HUES64 (cell line): ENCODE data around the gene PLA2G5.

Experiments
- H3K27ac ChIP-seq: 2 replicates; pipeline ENCODE4 v1.7.0; 2013; ENCODE audit warnings: low read depth, low read length, inconsistent platforms
- H3K27me3 ChIP-seq: 2 replicates; pipeline ENCODE4 v1.6.1; 2013; ENCODE audit warnings: mild to moderate bottlenecking, low read length; ENCODE audit not compliant: insufficient read depth
- H3K36me3 ChIP-seq: 2 replicates; pipeline ENCODE4 v1.6.1; 2013; ENCODE audit warnings: mild to moderate bottlenecking, low read length; ENCODE audit not compliant: insufficient read depth
- H3K4me1 ChIP-seq: 2 replicates; pipeline ENCODE4 v1.6.1; 2013; ENCODE audit warnings: mild to moderate bottlenecking, low read length, moderate library complexity; ENCODE audit not compliant: insufficient read depth
- H3K4me3 ChIP-seq: 2 replicates; pipeline ENCODE4 v1.5.1; 2013; ENCODE audit warnings: mild to moderate bottlenecking, low read length, moderate library complexity
- H3K9ac ChIP-seq: 2 replicates; pipeline ENCODE4 v1.6.1; 2013; ENCODE audit warnings: mild to moderate bottlenecking, low read depth, low read length
- H3K9me3 ChIP-seq: 2 replicates; pipeline ENCODE4 v1.6.1; 2013; ENCODE audit warnings: low read depth, low read length; ENCODE audit not compliant: insufficient read depth
- WGBS: fragments of 150-250, 120-280 bp; methylation state at CpG from one replicate; pipeline ENCODE4 v1.1.7; 2013; ENCODE audit warnings: missing lambda C conversion rate; 5-methylcytosine and 5-hydroxymethylcytosine counted together

Gene PLA2G5

GRCh38 chr1:20068722-20069121, 1.3 kb upstream of the PLA2G5 start:
- H3K4me3 ChIP-seq = no peak overlapping the region
- 94% methylated on average over 5 of the region's 7 CpGs for WGBS

GRCh38 chr1:20070357-20070756, 363 bp downstream of the PLA2G5 start:
- no peaks in the 10 kb centered on the region for H3K27me3 ChIP-seq
- H3K4me3 ChIP-seq = no peak overlapping the region
- H3K27ac ChIP-seq = no peak overlapping the region
- H3K9me3 ChIP-seq = no peaks in the 10 kb centered on the region
- no peaks in the 10 kb centered on the region for H3K4me1 ChIP-seq
- WGBS = 95% methylated on average over 10 of the region's 10 CpGs
- no peaks in the 10 kb centered on the region for H3K36me3 ChIP-seq
- no peak overlapping the region for H3K9ac ChIP-seq

More at GRCh38 chr1:20068722-20069121, 1.3 kb upstream of the PLA2G5 start:
- H3K36me3 ChIP-seq = no peaks in the 10 kb centered on the region
- H3K9me3 ChIP-seq = no peaks in the 10 kb centered on the region
- no peak overlapping the region for H3K9ac ChIP-seq
- H3K27ac ChIP-seq = no peak overlapping the region
- no peaks in the 10 kb centered on the region for H3K27me3 ChIP-seq
- no peaks in the 10 kb centered on the region for H3K4me1 ChIP-seq

GRCh38 chr1:20071416-20071815, 1.4 kb downstream of the PLA2G5 start:
- WGBS = 93% methylated on average over 6 of the region's 6 CpGs
- Histone ChIP-seq H3K9me3 (no peaks in the 10 kb centered on the region), H3K27ac (no peak overlapping the region), H3K27me3 (no peaks in the 10 kb centered on the region), H3K4me1 (no peaks in the 10 kb centered on the region), H3K4me3 (no peak overlapping the region), H3K9ac (no peak overlapping the region), H3K36me3 (no peaks in the 10 kb centered on the region)

GRCh38 chr1:20072771-20073170, 2.8 kb downstream of the PLA2G5 start:
- 87% methylated on average over 7 of the region's 7 CpGs for WGBS
- no peak overlapping the region for H3K27ac ChIP-seq
- no peaks in the 10 kb centered on the region for H3K4me1 ChIP-seq
- no peak overlapping the region for H3K9ac ChIP-seq
- no peaks in the 10 kb centered on the region for H3K36me3 ChIP-seq
- no peak overlapping the region for H3K4me3 ChIP-seq
- no peaks in the 10 kb centered on the region for H3K9me3 ChIP-seq
- no peaks in the 10 kb centered on the region for H3K27me3 ChIP-seq

GRCh38 chr1:20073256-20073655, 3.3 kb downstream of the PLA2G5 start:
- 95% methylated on average over 2 of the region's 2 CpGs for WGBS
- no peaks in the 10 kb centered on the region for H3K4me1 ChIP-seq
- no peak overlapping the region for H3K4me3 ChIP-seq
- no peaks in the 10 kb centered on the region for H3K9me3 ChIP-seq
- no peak overlapping the region for H3K27ac ChIP-seq
- H3K9ac ChIP-seq = no peak overlapping the region
- no peaks in the 10 kb centered on the region for H3K27me3 ChIP-seq
- H3K36me3 ChIP-seq = no peaks in the 10 kb centered on the region

- H3K4me1 ChIP-seq = no peaks in the 10 kb centered on the region
- H3K27ac ChIP-seq = no peak overlapping the region
- H3K9me3 ChIP-seq = no peaks in the 10 kb centered on the region
- 93% methylated on average over 11 of the region's 11 CpGs for WGBS
- no peaks in the 10 kb centered on the region for H3K27me3 ChIP-seq
- H3K36me3 ChIP-seq = no peaks in the 10 kb centered on the region
- H3K9ac ChIP-seq = no peak overlapping the region
- H3K4me3 ChIP-seq = no peak overlapping the region
These were observed 4.2 kb downstream of the PLA2G5 start for GRCh38 chr1:20074055-20074724.

- no peaks in the 10 kb centered on the region for H3K27me3 ChIP-seq
- H3K9ac ChIP-seq = no peak overlapping the region
- no peak overlapping the region for H3K27ac ChIP-seq
- H3K4me1 ChIP-seq = no peaks in the 10 kb centered on the region
- WGBS = 93% methylated on average over 8 of the region's 8 CpGs
- H3K9me3 ChIP-seq = no peaks in the 10 kb centered on the region
- no peaks in the 10 kb centered on the region for H3K36me3 ChIP-seq
- H3K4me3 ChIP-seq = no peak overlapping the region
These were observed 4.8 kb downstream of the PLA2G5 start for GRCh38 chr1:20074725-20075171.

GRCh38 chr1:20075345-20075744, 5.4 kb downstream of the PLA2G5 start:
- Histone ChIP-seq H3K27me3 (no peaks in the 10 kb centered on the region), H3K9ac (no peak overlapping the region), H3K9me3 (no peaks in the 10 kb centered on the region), H3K36me3 (no peaks in the 10 kb centered on the region), H3K4me1 (no peaks in the 10 kb centered on the region), H3K27ac (no peak overlapping the region), H3K4me3 (no peak overlapping the region)
- WGBS = 94% methylated on average over 2 of the region's 2 CpGs

GRCh38 chr1:20076223-20076622, 6.2 kb downstream of the PLA2G5 start:
- no peaks in the 10 kb centered on the region for H3K9me3 ChIP-seq
- H3K4me3 ChIP-seq = no peak overlapping the region
- H3K27me3 ChIP-seq = no peaks in the 10 kb centered on the region
- H3K9ac ChIP-seq = no peak overlapping the region
- H3K36me3 ChIP-seq = no peaks in the 10 kb centered on the region
- no peak overlapping the region for H3K27ac ChIP-seq
- 87% methylated on average over 5 of the region's 5 CpGs for WGBS
- H3K4me1 ChIP-seq = no peaks in the 10 kb centered on the region

- no peaks in the 10 kb centered on the region for H3K4me1 ChIP-seq
- no peak overlapping the region for H3K4me3 ChIP-seq
- no peak overlapping the region for H3K9ac ChIP-seq
- no peak overlapping the region for H3K27ac ChIP-seq
- WGBS = 95% methylated on average over 5 of the region's 5 CpGs
- no peaks in the 10 kb centered on the region for H3K9me3 ChIP-seq
- H3K27me3 ChIP-seq = no peaks in the 10 kb centered on the region
- H3K36me3 ChIP-seq = no peaks in the 10 kb centered on the region
These were observed 6.9 kb downstream of the PLA2G5 start for GRCh38 chr1:20076710-20077461.

GRCh38 chr1:20078171-20078651, 8.2 kb downstream of the PLA2G5 start:
- H3K9ac ChIP-seq = no peak overlapping the region

More at GRCh38 chr1:20078171-20078651, 8.2 kb downstream of the PLA2G5 start:
- Histone ChIP-seq H3K36me3 (no peaks in the 10 kb centered on the region), H3K27me3 (no peaks in the 10 kb centered on the region), H3K9me3 (no peaks in the 10 kb centered on the region), H3K4me1 (no peaks in the 10 kb centered on the region), H3K4me3 (no peak overlapping the region), H3K27ac (no peak overlapping the region)
- WGBS = 95% methylated on average over 8 of the region's 8 CpGs
